NCI-H2171 treated with DMSO at 0.1 percent for 48 hours (cell line): ENCODE data around the gene CNTRL.
A peak's percentile ranks its signal among the peaks of the same experiment; 100 is the strongest.

Experiments used
- DNase-seq: peaks from one replicate; lab custom pipeline; 2025; lab: John Stamatoyannopoulos, UW

The CNTRL gene

GRCh38 chr9:121179930-121180681, 105.4 kb downstream of the CNTRL start:
- DNase-seq: no peak

GRCh38 chr9:121182101-121182836, 107.5 kb downstream of the CNTRL start:
- no peak for DNase-seq

- no peak for DNase-seq
These were observed 108.2 kb downstream of the CNTRL start for GRCh38 chr9:121182989-121183388.

GRCh38 chr9:121183666-121184423, 109.1 kb downstream of the CNTRL start:
- no peak for DNase-seq

GRCh38 chr9:121184463-121184862, 109.7 kb downstream of the CNTRL start:
- DNase-seq: no peak

- DNase-seq: peak; percentile 19
These were observed 110.5 kb downstream of the CNTRL start for GRCh38 chr9:121185178-121185745.

- no peak for DNase-seq
These were observed 111.1 kb downstream of the CNTRL start for GRCh38 chr9:121185774-121186403.

- no peak for DNase-seq
These were observed 113.0 kb downstream of the CNTRL start for GRCh38 chr9:121187636-121188305.

- no peak for DNase-seq
These were observed 114.3 kb downstream of the CNTRL start for GRCh38 chr9:121189006-121189405.

- DNase-seq: no peak
These were observed 114.9 kb downstream of the CNTRL start for GRCh38 chr9:121189660-121190059.

- DNase-seq: no peak
These were observed 116.5 kb downstream of the CNTRL start for GRCh38 chr9:121191235-121191634.

- no peak for DNase-seq
These were observed 117.8 kb downstream of the CNTRL start for GRCh38 chr9:121192518-121192917.

- no peak for DNase-seq
These were observed 118.3 kb downstream of the CNTRL start for GRCh38 chr9:121192959-121193640.

GRCh38 chr9:121194730-121195129, 120.0 kb downstream of the CNTRL start:
- no peak for DNase-seq

GRCh38 chr9:121196389-121196788, 121.6 kb downstream of the CNTRL start:
- no peak for DNase-seq

GRCh38 chr9:121197132-121197531, 122.4 kb downstream of the CNTRL start:
- no peak for DNase-seq

- no peak for DNase-seq
These were observed 123.8 kb downstream of the CNTRL start for GRCh38 chr9:121198512-121199042.

GRCh38 chr9:121199921-121200320, 125.2 kb downstream of the CNTRL start:
- no peak for DNase-seq

GRCh38 chr9:121200356-121200755, 125.6 kb downstream of the CNTRL start:
- no peak for DNase-seq

GRCh38 chr9:121201045-121201737, 126.4 kb downstream of the CNTRL start:
- DNase-seq: no peak
